Ureter (tissue), 1 donor: Measurements from ENCODE around the gene VIL1. TPM values are rescaled to one million over a fixed set of nuclear protein-coding genes. Genes with fewer than 3 reads are reported as not detected.

Experiments used
- DNase-seq: peaks from one replicate; pipeline ENCODE4 v3.0.0-alpha.2; 2020; ENCODE audit warnings: low spot score
- total RNA-seq: library from RNA; stranded (reverse); gene quantifications from one replicate; pipeline ENCODE4 v1.2.4, GENCODE V29; 2023
- donor health status: DM: yes; HTN: yes; CAD: no.

VIL1 gene
- total RNA-seq, 1 donor from 2014 or later, result not detected

GRCh38 chr2:218395090-218395444, 23.9 kb upstream of the VIL1 start:
- no peak for DNase-seq

- no peak for DNase-seq
Observed at GRCh38 chr2:218395456-218395825, 23.5 kb upstream of the VIL1 start.

GRCh38 chr2:218395826-218396687, 22.9 kb upstream of the VIL1 start:
- peak; percentile 96 for DNase-seq

- DNase-seq, result peak; percentile 90
Observed at GRCh38 chr2:218396688-218397462, 22.0 kb upstream of the VIL1 start.

- DNase-seq, result no peak
Observed at GRCh38 chr2:218397463-218397819, 21.5 kb upstream of the VIL1 start.

- DNase-seq, result peak; percentile 85
Observed at GRCh38 chr2:218397820-218398436, 21.0 kb upstream of the VIL1 start.

GRCh38 chr2:218398437-218399390, 20.2 kb upstream of the VIL1 start:
- peak; percentile 91 for DNase-seq

- peak; percentile 98 for DNase-seq
Observed at GRCh38 chr2:218399391-218400166, 19.3 kb upstream of the VIL1 start, which contains the start of gene CTDSP1. Gene CTDSP1, plus strand, starts transcription at chr2:218399868. Its CDS starts 223 bp downstream, at chr2:218400091.

GRCh38 chr2:218400167-218400929, 18.6 kb upstream of the VIL1 start:
- peak; percentile 74 for DNase-seq

GRCh38 chr2:218400930-218401881, 17.7 kb upstream of the VIL1 start:
- DNase-seq, result no peak

GRCh38 chr2:218401890-218402289, 17.0 kb upstream of the VIL1 start:
- no peak for DNase-seq

GRCh38 chr2:218402491-218402901, 16.4 kb upstream of the VIL1 start:
- no peak for DNase-seq

- no peak for DNase-seq
Observed at GRCh38 chr2:218402911-218403411, 16.0 kb upstream of the VIL1 start.

- DNase-seq, result no peak
Observed at GRCh38 chr2:218403810-218404209, 15.1 kb upstream of the VIL1 start.

GRCh38 chr2:218404351-218405085, 14.4 kb upstream of the VIL1 start:
- no peak for DNase-seq

GRCh38 chr2:218405086-218405745, 13.7 kb upstream of the VIL1 start:
- no peak for DNase-seq

- peak; percentile 70 for DNase-seq
Observed at GRCh38 chr2:218405746-218406208, 13.1 kb upstream of the VIL1 start.
